GM18526 (cell line): ENCODE results near the gene TTC21B.

Source experiments
- POLR2A ChIP-seq: IDR thresholded peaks from 3 replicates; pipeline ENCODE4 v1.6.1; 2011; ENCODE audit not compliant: insufficient read length; ENCODE audit errors: extremely low read depth

The TTC21B gene

GRCh38 chr2:165941827-165942226, 11.7 kb downstream of the TTC21B start:
- no peak for TF ChIP-seq POLR2A

GRCh38 chr2:165938237-165938636, 15.3 kb downstream of the TTC21B start:
- no peak for TF ChIP-seq POLR2A

- no peak for TF ChIP-seq POLR2A
Observed at GRCh38 chr2:165933211-165933910, 20.2 kb downstream of the TTC21B start.

GRCh38 chr2:165927774-165928173, 25.8 kb downstream of the TTC21B start:
- no peak for TF ChIP-seq POLR2A

GRCh38 chr2:165927353-165927752, 26.2 kb downstream of the TTC21B start:
- TF ChIP-seq POLR2A = no peak

- no peak for TF ChIP-seq POLR2A
Observed at GRCh38 chr2:165924946-165925345, 28.6 kb downstream of the TTC21B start.

- TF ChIP-seq POLR2A = no peak
Observed at GRCh38 chr2:165920748-165921147, 32.8 kb downstream of the TTC21B start.

- TF ChIP-seq POLR2A = no peak
Observed at GRCh38 chr2:165913636-165914035, 39.9 kb downstream of the TTC21B start.

- no peak for TF ChIP-seq POLR2A
Observed at GRCh38 chr2:165911981-165912380, 41.6 kb downstream of the TTC21B start.

GRCh38 chr2:165911231-165911630, 42.3 kb downstream of the TTC21B start:
- no peak for TF ChIP-seq POLR2A

- no peak for TF ChIP-seq POLR2A
Observed at GRCh38 chr2:165909466-165909865, 44.1 kb downstream of the TTC21B start.

- no peak for TF ChIP-seq POLR2A
Observed at GRCh38 chr2:165905854-165906253, 47.7 kb downstream of the TTC21B start.

GRCh38 chr2:165905269-165905668, 48.3 kb downstream of the TTC21B start:
- no peak for TF ChIP-seq POLR2A

- no peak for TF ChIP-seq POLR2A
Observed at GRCh38 chr2:165904432-165904831, 49.1 kb downstream of the TTC21B start.

GRCh38 chr2:165903406-165903805, 50.2 kb downstream of the TTC21B start:
- no peak for TF ChIP-seq POLR2A

- no peak for TF ChIP-seq POLR2A
Observed at GRCh38 chr2:165902934-165903333, 50.6 kb downstream of the TTC21B start.

- no peak for TF ChIP-seq POLR2A
Observed at GRCh38 chr2:165901620-165902298, 51.8 kb downstream of the TTC21B start.
